CD4-positive, alpha-beta memory T cell (primary cell): ENCODE results near the gene ZNF627. TPM values are rescaled to one million over a fixed set of nuclear protein-coding genes. Genes with fewer than 3 reads are reported as not detected.
"Not testable (repeated sequence)": the region's sequence is repeated elsewhere in the genome, so short reads cannot be mapped to it uniquely, and the experiment has no call there.

Experiments used
- CTCF ChIA-PET: fragments of 350-600 bp; sonication (Branson Sonifier 250); formaldehyde crosslinking; loops from one replicate; lab custom pipeline; 2021; ENCODE audit warnings: inconsistent platforms; ENCODE audit not compliant: partially characterized antibody; lab: Charles Lee
- POLR2A ChIA-PET: fragments of 350-600 bp; sonication (Branson Sonifier 250); formaldehyde crosslinking; loops from one replicate; lab custom pipeline; 2021; ENCODE audit not compliant: partially characterized antibody; lab: Charles Lee
- DNase-seq, 5 donors: peaks; one replicate each; pipeline versions ENCODE4 v3.0.0 to v3.0.0-alpha.2; 2020 to 2022; ENCODE audit warnings: mixed read lengths in 1 of 5
- H3K27ac ChIP-seq: one replicate; pipeline ENCODE4 v1.7.0; 2013; ENCODE audit warnings: low read depth, low read length
- H3K27me3 ChIP-seq: 2 replicates; pipeline ENCODE4 v1.7.0; 2013; ENCODE audit warnings: mild to moderate bottlenecking, low read length, moderate library complexity; ENCODE audit not compliant: insufficient read depth
- H3K36me3 ChIP-seq: 2 replicates; pipeline ENCODE4 v1.7.0; 2013; ENCODE audit warnings: mild to moderate bottlenecking, low read length, moderate library complexity; ENCODE audit not compliant: insufficient read depth
- H3K4me1 ChIP-seq: 2 replicates; pipeline ENCODE4 v1.7.0; 2013; ENCODE audit warnings: mild to moderate bottlenecking, low read length, moderate library complexity; ENCODE audit not compliant: insufficient read depth
- H3K4me3 ChIP-seq, 2 donors: one replicate each; pipeline ENCODE4 v1.7.0; 2013; ENCODE audit warnings: low read length in 2 of 2, mild to moderate bottlenecking in 1 of 2
- H3K9me3 ChIP-seq, 2 donors: one replicate each; pipeline ENCODE4 v1.7.0; 2013; ENCODE audit warnings: low read length in 2 of 2, control low read depth in 1 of 2; ENCODE audit not compliant: control insufficient read depth in 1 of 2
- H3K27ac Mint-ChIP-seq, 7 donors: one replicate each; pipeline ENCODE4 v1.8.0; 2020 to 2021; ENCODE audit warnings: mixed read lengths in 7 of 7, mild to moderate bottlenecking in 6 of 7, inconsistent platforms in 3 of 7, moderate library complexity in 3 of 7
- H3K27me3 Mint-ChIP-seq, 2 donors: one replicate each; pipeline ENCODE4 v1.8.0; 2020 to 2021; ENCODE audit warnings: mixed read lengths in 2 of 2
- H3K36me3 Mint-ChIP-seq, 2 donors: one replicate each; pipeline ENCODE4 v1.8.0; 2020 to 2021; ENCODE audit warnings: mixed read lengths in 2 of 2, inconsistent platforms in 1 of 2, mild to moderate bottlenecking in 1 of 2
- H3K4me1 Mint-ChIP-seq, 4 donors: one replicate each; pipeline ENCODE4 v1.8.0; 2020 to 2021; ENCODE audit warnings: mixed read lengths in 4 of 4, mild to moderate bottlenecking in 1 of 4
- H3K4me3 Mint-ChIP-seq, 8 donors: one replicate each; pipeline ENCODE4 v1.8.0; 2020 to 2021; ENCODE audit warnings: mixed read lengths in 8 of 8, mild to moderate bottlenecking in 7 of 8, moderate library complexity in 6 of 8, inconsistent platforms in 3 of 8
- H3K9me3 Mint-ChIP-seq, 8 donors: one replicate each; pipeline ENCODE4 v1.8.0; 2020 to 2021; ENCODE audit warnings: mixed read lengths in 8 of 8, mild to moderate bottlenecking in 5 of 8, inconsistent platforms in 3 of 8, moderate library complexity in 1 of 8
- intact Hi-C: fragments of 100-400 bp; cut with micrococcal nuclease; formaldehyde crosslinking; loops from one replicate; pipeline ENCODE4 v1.15.1; 2023
- polyA plus RNA-seq, 2 donors: library from polyadenylated mRNA; unstranded; fragments of 300-500 nt; fragmentation: Illumina TruSeq; gene quantifications; one replicate each; pipeline ENCODE4 v1.2.3, GENCODE V29; 2021
- total RNA-seq, 2 experiments: library from RNA; stranded (reverse); gene quantifications; one replicate each; pipeline ENCODE4 v1.2.3, GENCODE V29; 2021

Gene ZNF627
- total and polyA plus RNA-seq, 4 experiments from 2014 or later, result 6.8 to 12.6 (median 10.9) TPM

- Histone ChIP-seq H3K4me1 (no peaks in the 10 kb centered on the region), H3K27ac (no peak overlapping the region), H3K36me3 (no peaks in the 10 kb centered on the region), H3K9me3 (no peaks in the 10 kb centered on the region), H3K4me3 (peak overlapping the region in 1 of 2 donors; percentile 17), H3K27me3 (no peaks in the 10 kb centered on the region)
- no peak for DNase-seq
- peaks cover 5 to 10% (median 8%) of the 10 kb centered on the region in 4 donors for H3K4me1 Mint-ChIP-seq
- POLR2A ChIA-PET, result no interaction called here
- H3K4me3 Mint-ChIP-seq, result peak overlapping the region in 1 of 8 donors; percentile 78
- intact Hi-C loops, result no loop called here
- H3K27me3 Mint-ChIP-seq, result peaks cover 14 to 18% of the 10 kb centered on the region in 2 donors
- peak overlapping the region in 1 of 7 donors; percentile 5 for H3K27ac Mint-ChIP-seq
- CTCF ChIA-PET, result no interaction called here
- peaks cover 22 to 27% of the 10 kb centered on the region in 2 donors for H3K36me3 Mint-ChIP-seq
- peaks cover 0 to 39% (median 17%) of the 10 kb centered on the region in 8 donors for H3K9me3 Mint-ChIP-seq
Observed at GRCh38 chr19:11624069-11624463, 26.8 kb downstream of the ZNF627 start.

- Histone ChIP-seq H3K4me1 (no peaks in the 10 kb centered on the region), H3K27me3 (no peaks in the 10 kb centered on the region), H3K27ac (no peak overlapping the region), H3K9me3 (no peaks in the 10 kb centered on the region), H3K4me3 (no peak overlapping the region), H3K36me3 (no peaks in the 10 kb centered on the region)
- Mint-ChIP-seq H3K27ac (no peak overlapping the region), H3K36me3 (peaks cover 5 to 7% of the 10 kb centered on the region in 2 donors), H3K4me3 (no peak overlapping the region), H3K4me1 (peaks cover 5 to 10% (median 8%) of the 10 kb centered on the region in 4 donors), H3K27me3 (peaks cover 17 to 23% of the 10 kb centered on the region in 2 donors), H3K9me3 (peaks cover 0 to 28% (median 7%) of the 10 kb centered on the region in 8 donors)
- intact Hi-C loops, result no loop called here
- POLR2A ChIA-PET, result no interaction called here
- no peak for DNase-seq
- CTCF ChIA-PET, result no interaction called here
Observed at GRCh38 chr19:11626252-11626651, 29.0 kb downstream of the ZNF627 start.

- H3K27me3 ChIP-seq, result no peaks in the 10 kb centered on the region
- no peak overlapping the region for H3K27ac ChIP-seq
- H3K4me1 ChIP-seq, result no peaks in the 10 kb centered on the region
- no peak for DNase-seq
- Mint-ChIP-seq H3K4me3 (no peak overlapping the region), H3K9me3 (peaks cover 0 to 29% (median 17%) of the 10 kb centered on the region in 8 donors), H3K27me3 (peaks cover 8 to 11% of the 10 kb centered on the region in 2 donors), H3K36me3 (peaks cover 4 to 6% of the 10 kb centered on the region in 2 donors), H3K27ac (no peak overlapping the region), H3K4me1 (no peaks in the 10 kb centered on the region)
- intact Hi-C loops, result no loop called here
- H3K4me3 ChIP-seq, result no peak overlapping the region
- CTCF ChIA-PET, result no interaction called here
- POLR2A ChIA-PET, result no interaction called here
- H3K36me3 ChIP-seq, result no peaks in the 10 kb centered on the region
- no peaks in the 10 kb centered on the region for H3K9me3 ChIP-seq
Observed at GRCh38 chr19:11633223-11633622, 35.9 kb downstream of the ZNF627 start.

GRCh38 chr19:11634018-11634662 is 36.9 kb downstream of the ZNF627 start:
- POLR2A ChIA-PET, H3K36me3 Mint-ChIP-seq, H3K27ac Mint-ChIP-seq, H3K9me3 ChIP-seq, H3K4me3 ChIP-seq, H3K4me1 ChIP-seq, H3K4me1 Mint-ChIP-seq, H3K4me3 Mint-ChIP-seq, H3K27ac ChIP-seq, H3K36me3 ChIP-seq, H3K27me3 ChIP-seq, DNase-seq, intact Hi-C loops, CTCF ChIA-PET: not testable (repeated sequence)
- Mint-ChIP-seq H3K27me3 (peaks cover 8 to 11% of the 10 kb centered on the region in 2 donors), H3K9me3 (peaks cover 0 to 27% (median 17%) of the 10 kb centered on the region in 8 donors)

GRCh38 chr19:11639245-11639601 is 41.9 kb downstream of the ZNF627 start:
- intact Hi-C loops, result no loop called here
- peaks cover 0 to 8% (median 3%) of the 10 kb centered on the region in 4 donors for H3K4me1 Mint-ChIP-seq
- H3K9me3 Mint-ChIP-seq, result peaks cover 0 to 3% (median 1%) of the 10 kb centered on the region in 8 donors
- H3K27ac ChIP-seq, result no peak overlapping the region
- no peaks in the 10 kb centered on the region for H3K36me3 ChIP-seq
- no peak overlapping the region for H3K27ac Mint-ChIP-seq
- ChIA-PET CTCF (no interaction called here), POLR2A (no interaction called here)
- H3K4me3 ChIP-seq, result no peak overlapping the region
- H3K4me1 ChIP-seq, result peaks cover 11% of the 10 kb centered on the region
- peaks cover 0 to 4% of the 10 kb centered on the region in 2 donors for H3K36me3 Mint-ChIP-seq
- no peaks in the 10 kb centered on the region for H3K27me3 ChIP-seq
- H3K27me3 Mint-ChIP-seq, result peaks cover 10 to 16% of the 10 kb centered on the region in 2 donors
- no peak for DNase-seq
- peak overlapping the region in 1 of 8 donors; percentile 82 for H3K4me3 Mint-ChIP-seq
- no peaks in the 10 kb centered on the region for H3K9me3 ChIP-seq

GRCh38 chr19:11639602-11640471 is 42.6 kb downstream of the ZNF627 start:
- Mint-ChIP-seq H3K27me3 (peaks cover 10 to 16% of the 10 kb centered on the region in 2 donors), H3K27ac (no peak overlapping the region), H3K36me3 (peaks cover 0 to 3% of the 10 kb centered on the region in 2 donors), H3K9me3 (peaks cover 0 to 3% (median under 1%) of the 10 kb centered on the region in 8 donors), H3K4me1 (peaks cover 0 to 8% (median 3%) of the 10 kb centered on the region in 4 donors), H3K4me3 (peak overlapping the region; percentile 59 to 82 (median 72))
- CTCF ChIA-PET, result no interaction called here
- peak; percentile 72 to 84 (median 80) for DNase-seq
- POLR2A ChIA-PET, result no interaction called here
- intact Hi-C loops, result no loop called here
- Histone ChIP-seq H3K27ac (no peak overlapping the region), H3K9me3 (no peaks in the 10 kb centered on the region), H3K27me3 (no peaks in the 10 kb centered on the region), H3K4me1 (peaks cover 11% of the 10 kb centered on the region), H3K4me3 (peak overlapping the region in 1 of 2 donors; percentile 57), H3K36me3 (no peaks in the 10 kb centered on the region)

GRCh38 chr19:11641244-11641643 is 44.0 kb downstream of the ZNF627 start:
- Histone ChIP-seq H3K4me1 (peaks cover 11% of the 10 kb centered on the region), H3K27ac (no peak overlapping the region), H3K4me3 (no peak overlapping the region), H3K9me3 (no peaks in the 10 kb centered on the region), H3K27me3 (no peaks in the 10 kb centered on the region), H3K36me3 (no peaks in the 10 kb centered on the region)
- Mint-ChIP-seq H3K36me3 (no peaks in the 10 kb centered on the region), H3K27me3 (peaks cover 10 to 16% of the 10 kb centered on the region in 2 donors), H3K4me1 (peaks cover 0 to 8% (median 3%) of the 10 kb centered on the region in 4 donors), H3K4me3 (no peak overlapping the region), H3K9me3 (peaks cover 0 to 4% (median under 1%) of the 10 kb centered on the region in 8 donors), H3K27ac (no peak overlapping the region)
- DNase-seq, result no peak
- CTCF ChIA-PET, result no interaction called here
- intact Hi-C loops, result no loop called here
- POLR2A ChIA-PET, result no interaction called here
